ENCODE results near the gene TFAP2E.

The TFAP2E gene

DNA sequence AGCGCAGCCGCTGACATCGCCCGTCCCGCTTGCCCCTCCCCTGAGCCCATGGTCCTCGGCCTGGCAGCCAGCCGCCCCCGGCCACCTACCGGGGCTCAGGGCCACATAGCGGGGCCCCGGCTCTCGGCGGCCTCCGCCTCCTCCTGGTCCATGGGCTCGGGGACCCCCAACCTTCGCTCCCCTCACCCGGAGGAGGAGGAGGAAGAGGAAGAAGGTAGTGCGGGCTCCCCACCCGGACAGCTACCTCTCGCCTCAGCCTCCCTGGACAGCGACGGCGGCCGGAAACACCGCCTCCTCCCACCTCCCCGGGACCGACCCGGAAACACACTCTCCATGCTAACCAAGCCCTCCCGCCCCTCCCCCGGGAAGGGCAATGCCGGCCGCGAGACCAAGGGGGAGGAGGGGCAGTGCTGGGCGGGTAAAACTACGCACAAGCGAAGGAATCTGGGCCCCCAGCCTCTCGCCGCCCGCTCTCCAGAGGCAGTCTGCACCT lies 15.9 kb upstream of the TFAP2E start, which contains the start of gene KIAA0319L:
TSS of gene KIAA0319L (minus strand) at position 286 of the 493 bp plus-strand sequence. CDS start 2,912 bp downstream, outside the sequence.
- peak; percentile 89 for DNase-seq (ENCODE audit: low spot score)

DNA sequence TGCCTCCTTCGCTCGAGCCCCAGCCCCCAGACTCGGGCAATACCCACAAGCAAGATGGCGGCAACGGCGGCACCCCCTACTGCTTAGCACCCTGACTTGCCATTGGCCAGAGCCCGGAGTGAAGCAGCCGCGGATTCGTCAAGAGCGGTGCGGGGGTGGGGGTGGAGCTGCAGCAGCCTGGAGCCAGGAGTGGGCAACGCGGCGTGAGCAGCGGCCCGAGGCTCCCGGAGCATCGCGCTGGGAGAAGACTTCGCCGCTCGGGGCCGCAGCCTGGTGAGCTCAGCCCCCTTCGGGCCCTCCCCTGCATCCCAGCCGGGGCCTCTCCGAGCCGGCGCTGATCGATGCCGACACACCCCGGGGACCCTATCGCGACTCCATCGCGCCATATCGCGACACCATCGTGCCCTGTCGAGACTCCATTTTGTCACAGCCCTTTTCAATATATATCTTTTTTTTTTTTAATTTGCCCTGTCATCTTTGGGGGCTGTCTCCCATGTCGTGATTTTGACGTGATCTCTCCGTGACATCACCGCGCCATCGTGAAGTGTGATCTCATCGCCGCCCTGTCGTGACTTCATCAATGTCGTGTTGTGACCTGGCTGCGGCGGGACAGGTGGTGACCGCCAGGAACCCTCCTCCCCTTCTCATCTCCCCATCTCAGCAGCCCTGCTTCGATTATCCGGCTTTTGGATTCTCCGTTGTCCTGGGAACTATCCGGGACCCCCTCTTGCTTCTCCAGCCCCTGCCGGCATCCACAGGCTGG lies 15.3 kb upstream of the TFAP2E start, which contains the start of gene NCDN:
TSS of gene NCDN (plus strand) at position 189 of the 763 bp plus-strand sequence. CDS start at position 581, 392 bp downstream.
- DNase-seq (ENCODE audit: low spot score) = peak; percentile 97

DNA sequence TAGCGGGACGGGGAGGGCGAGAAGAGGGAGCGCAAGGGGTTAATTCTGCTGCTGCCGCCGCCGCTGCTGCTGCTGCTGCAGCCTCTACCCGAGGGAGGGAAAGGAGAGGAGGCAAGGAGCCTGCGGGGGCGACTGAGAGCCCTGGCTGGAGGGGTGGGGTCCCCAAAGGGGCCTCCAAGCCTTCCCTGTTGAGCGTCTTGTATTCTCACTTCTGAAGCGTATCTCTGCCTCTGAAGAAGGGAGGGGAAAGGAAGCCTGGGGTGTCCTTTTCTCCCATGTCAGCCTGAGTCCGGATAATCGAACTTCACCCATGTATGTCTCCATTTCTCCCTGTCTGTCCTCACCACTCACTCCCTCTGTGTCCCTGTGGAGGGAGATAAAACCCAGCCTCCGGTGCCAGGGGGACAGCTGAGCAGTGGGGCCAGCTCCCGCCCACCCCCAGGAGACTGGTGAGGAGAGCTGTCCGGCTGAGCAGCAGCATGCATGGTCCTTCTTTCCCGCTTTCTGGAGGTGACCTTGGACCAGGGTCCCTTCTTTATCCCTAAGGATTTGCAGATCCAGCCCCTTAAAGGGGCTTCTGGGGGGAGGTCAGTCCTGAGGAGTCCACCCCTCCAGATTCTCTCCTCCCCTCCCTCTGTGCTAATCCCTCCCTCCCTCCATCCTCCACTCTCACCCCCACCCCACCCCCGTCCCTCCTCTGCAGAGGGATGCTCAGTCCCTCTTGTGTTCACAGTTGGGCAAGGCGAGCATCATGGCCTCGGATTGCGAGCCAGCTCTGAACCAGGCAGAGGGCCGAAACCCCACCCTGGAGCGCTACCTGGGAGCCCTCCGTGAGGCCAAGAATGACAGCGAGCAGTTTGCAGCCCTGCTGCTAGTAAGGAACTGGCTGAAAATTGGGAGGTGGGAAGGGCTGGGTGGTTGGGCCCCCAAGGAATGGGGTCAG lies 14.5 kb upstream of the TFAP2E start:
- DNase-seq (ENCODE audit: low spot score) = no peak

DNA sequence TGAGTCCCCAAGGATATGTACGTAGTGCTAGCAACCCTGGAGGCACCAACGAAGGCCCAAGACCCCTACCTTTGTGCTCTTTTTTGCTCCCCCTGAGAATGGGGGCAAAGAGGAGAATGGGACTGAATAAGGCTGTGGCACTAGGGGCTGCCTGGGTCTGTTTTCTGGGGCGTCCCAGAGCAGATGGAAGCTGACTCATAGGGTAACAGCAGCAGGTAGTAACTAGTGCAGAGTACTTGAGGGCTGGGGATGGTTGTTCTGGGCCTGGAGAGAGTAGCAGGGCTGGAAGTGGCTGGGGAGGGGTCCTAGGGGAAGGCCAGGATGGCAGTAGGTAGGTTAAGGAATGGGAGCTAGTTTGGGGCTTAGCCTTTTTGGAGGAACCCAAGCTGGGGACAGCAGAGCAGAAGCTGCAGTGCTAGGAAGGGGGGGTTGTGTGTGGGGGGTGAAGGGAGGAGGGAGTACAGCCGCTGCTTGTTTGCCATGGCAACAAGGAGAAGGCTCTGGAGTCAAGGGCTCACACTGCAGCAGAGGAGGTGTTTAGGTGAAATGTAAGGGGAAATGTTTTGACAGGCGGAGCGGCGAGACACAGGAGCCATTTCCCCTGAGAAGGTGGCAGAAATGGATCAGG lies 13.7 kb upstream of the TFAP2E start:
- no peak for DNase-seq (ENCODE audit: low spot score)

DNA sequence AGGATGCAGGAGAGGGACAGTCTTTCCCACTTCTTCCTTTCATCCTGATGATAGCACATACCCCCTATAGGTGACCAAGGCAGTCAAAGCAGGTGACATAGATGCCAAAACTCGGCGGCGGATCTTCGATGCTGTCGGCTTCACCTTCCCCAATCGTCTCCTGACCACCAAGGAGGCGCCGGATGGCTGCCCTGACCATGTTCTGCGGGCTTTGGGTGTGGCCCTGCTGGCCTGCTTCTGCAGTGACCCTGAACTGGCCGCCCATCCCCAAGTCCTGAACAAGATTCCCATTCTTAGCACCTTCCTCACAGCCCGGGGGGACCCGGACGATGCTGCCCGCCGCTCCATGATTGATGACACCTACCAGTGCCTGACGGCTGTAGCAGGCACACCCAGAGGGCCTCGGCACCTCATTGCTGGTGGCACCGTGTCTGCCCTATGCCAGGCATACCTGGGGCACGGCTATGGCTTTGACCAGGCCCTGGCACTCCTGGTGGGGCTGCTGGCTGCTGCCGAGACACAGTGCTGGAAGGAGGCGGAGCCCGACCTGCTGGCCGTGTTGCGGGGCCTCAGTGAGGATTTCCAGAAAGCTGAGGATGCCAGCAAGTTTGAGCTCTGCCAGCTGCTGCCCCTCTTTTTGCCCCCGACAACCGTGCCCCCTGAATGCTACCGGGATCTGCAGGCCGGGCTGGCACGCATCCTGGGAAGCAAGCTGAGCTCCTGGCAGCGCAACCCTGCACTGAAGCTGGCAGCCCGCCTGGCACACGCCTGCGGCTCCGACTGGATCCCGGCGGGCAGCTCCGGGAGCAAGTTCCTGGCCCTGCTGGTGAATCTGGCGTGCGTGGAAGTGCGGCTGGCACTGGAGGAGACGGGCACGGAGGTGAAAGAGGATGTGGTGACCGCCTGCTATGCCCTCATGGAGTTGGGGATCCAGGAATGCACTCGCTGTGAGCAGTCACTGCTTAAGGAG lies 12.6 kb upstream of the TFAP2E start:
- no peak for DNase-seq (ENCODE audit: low spot score)

DNA sequence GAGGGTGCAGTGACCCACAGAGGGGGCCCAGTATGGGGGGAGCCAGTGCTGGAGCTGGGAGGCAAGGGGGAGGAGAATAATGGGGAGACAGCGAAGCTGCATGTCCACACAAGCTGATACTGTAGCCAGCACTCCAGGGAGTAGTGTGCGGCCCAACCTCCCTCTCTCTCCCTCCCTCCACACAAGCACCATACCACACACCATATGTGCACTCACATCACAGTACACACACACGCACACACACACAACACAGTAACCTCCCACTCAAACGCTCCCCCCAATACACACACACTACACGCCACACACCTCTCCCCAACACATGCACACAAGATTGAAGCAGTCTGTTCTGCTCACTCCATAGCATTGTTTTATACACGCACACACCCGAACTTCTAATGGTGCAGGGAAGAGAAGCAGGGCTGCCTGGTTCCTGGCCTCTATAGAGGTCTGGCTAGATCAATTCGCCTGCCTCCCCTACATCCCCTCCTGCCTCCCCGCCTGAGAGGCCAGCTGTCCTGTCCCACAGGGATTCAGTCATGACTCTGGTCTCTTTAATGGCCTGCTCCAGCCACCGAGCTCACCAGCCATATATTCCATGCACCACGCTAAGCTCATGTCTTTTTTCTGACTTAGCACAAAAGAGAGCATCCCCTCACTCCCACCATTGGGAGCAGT lies 11.7 kb upstream of the TFAP2E start:
- no peak for DNase-seq (ENCODE audit: low spot score)

DNA sequence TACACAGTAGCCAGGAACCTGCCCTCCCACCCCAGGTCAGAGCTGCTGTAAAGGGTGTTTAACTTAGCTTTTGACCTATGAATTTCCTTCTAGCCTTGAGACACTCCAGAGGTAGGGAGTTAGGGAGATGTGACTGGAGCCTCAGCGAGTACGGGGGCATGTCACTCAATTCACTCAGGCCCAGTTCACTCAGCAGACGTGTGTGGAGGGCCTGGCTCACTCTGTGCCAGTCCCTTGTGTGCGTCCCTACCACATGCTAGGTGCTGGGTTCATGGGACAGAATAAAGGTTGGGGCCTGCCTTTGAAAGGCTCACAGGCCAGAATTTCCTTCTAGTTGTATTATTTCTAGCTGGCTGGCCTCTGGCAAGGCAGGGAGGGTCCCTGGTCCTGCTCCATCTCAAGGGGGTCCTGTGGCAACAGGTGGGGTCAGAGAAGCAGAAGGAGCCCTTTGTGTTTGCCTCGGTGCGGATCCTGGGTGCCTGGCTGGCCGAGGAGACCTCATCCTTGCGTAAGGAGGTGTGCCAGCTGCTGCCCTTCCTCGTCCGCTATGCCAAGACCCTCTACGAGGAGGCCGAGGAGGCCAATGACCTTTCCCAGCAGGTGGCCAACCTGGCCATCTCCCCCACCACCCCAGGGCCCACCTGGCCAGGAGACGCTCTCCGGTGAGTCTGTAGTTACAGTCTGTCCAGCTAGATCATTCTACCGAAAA lies 11.0 kb upstream of the TFAP2E start:
- DNase-seq (ENCODE audit: low spot score) = no peak

DNA sequence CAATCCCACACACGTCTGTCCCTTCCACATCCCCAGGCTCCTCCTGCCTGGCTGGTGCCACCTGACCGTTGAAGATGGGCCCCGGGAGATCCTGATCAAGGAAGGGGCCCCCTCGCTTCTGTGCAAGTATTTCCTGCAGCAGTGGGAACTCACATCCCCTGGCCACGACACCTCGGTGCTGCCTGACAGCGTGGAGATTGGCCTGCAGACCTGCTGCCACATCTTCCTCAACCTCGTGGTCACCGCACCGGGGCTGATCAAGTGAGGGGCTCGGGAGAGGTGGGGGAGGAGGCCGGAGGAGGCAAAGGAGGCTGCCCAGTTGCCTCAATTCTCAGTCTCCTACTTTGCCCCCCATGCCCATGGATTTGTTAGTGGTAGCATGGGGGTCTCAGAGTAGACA lies 9.9 kb upstream of the TFAP2E start:
- DNase-seq (ENCODE audit: low spot score) = no peak

DNA sequence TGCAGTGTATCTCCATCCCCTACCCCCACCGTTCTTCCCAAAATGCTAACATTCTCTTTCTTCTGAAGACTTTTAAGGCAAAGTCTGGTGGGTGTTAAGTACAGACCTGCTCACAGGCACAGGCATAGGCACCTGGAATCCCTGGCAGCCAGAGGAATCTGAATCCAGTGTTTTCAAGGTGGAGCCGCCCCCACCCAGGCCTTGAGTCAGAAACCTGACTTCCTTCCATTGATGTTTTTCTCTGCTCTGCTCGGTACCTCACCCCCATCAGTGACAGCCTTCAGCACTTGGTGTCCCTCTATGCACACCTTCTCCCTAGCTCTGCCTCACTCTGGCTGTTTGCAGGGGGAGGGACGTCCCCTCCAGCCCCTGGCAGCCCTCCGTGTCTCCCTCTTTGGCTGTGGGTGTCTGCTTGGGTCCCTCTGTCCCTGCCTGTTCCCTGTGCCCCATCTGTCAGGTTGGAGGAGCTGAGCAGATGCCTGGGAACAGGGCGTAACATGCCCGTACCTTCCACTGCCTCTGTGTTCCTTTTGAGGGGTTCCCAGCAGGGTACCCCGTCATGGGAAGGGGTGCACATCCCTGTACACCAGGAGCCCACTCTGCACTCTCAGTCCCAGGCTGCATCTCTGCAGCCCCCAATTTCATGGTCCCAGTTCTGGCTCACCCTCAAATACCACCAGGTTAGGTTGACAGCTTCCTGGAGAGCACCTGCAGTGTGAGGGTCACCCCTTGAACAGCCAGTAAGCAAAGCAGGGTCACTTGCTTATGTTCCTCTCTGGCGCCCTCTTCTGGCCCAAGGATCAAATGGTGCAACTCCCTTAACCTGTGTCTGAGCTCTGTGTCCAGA lies 8.9 kb upstream of the TFAP2E start:
- DNase-seq (ENCODE audit: low spot score) = peak; percentile 80

DNA sequence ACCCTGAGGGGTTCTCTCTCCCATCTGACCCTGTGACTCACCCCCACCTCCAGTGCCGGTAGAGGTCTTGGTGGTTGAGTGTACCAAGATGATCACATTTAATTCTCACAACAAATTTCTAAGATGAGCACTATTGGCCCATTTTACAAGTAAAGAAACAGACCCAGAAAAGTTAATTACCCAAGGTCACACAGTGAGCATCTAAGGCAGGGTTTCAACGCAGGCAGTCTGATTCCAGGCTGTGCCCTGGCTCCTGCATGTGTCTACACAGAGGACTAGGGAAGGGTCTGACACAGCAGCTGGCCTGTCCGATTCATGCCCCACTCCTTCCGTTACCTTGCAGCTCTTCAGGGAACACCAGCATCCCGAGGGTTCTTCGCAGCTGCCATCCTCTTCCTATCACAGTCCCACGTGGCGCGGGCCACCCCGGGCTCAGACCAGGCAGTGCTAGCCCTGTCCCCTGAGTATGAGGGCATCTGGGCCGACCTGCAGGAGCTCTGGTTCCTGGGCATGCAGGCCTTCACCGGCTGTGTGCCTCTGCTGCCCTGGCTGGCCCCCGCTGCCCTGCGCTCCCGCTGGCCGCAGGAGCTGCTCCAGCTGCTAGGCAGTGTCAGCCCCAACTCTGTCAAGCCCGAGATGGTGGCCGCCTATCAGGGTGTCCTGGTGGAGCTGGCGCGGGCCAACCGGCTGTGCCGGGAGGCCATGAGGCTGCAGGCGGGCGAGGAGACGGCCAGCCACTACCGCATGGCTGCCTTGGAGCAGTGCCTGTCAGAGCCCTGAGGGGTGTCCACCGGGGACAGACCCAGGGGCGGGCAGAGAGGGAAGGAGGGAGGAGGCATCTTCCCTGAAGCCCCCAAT lies 8.0 kb upstream of the TFAP2E start:
- DNase-seq (ENCODE audit: low spot score) = no peak

DNA sequence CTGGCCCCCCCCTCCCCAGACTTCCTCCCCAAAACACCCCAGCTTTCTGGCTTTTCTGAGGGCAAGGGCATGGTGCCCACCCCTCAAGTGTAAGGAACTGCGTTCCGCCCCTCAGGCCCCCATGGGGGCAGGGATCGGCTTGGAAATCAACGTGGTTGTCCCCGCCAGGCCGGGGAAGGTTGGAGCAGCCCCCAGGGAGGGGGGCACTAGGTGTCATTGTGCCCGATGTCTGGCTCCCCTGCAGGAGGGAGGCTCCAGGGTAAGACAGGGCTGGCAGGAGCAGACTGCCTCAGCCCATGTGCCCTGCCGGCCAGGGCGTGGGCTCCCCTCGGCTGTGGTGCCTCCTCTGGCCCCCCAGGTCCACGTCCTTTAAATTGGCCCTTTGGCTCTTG lies 7.4 kb upstream of the TFAP2E start:
- DNase-seq (ENCODE audit: low spot score) = no peak

DNA sequence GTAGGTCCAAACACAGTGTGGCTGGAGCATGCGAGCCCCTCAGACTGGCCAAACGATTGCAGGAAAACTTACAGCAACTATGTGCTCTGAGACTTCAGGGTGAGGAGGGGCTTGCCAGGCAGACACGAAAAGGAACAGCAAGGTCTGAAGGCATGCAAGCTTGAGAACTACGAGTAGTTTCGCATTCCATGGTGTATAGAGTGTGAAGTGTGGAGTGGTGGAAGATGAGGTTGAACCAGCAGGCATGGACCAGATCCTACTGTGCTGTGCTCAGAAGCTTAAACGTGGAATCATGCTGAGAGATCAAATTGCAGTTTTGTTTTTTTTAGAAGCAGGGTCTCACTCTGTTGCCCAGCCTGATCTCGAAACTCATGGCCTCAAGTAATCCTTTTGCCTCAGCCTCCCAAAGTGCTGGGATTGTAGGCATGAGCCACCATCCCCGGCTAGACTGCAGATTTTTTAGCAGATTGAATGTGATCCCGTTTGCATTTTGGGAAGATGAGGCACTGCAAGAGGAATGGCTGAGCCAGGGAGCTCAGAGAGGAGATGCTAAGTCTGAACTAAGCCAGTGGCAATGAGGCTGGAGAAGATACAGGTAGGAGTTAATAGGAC lies 5.1 kb upstream of the TFAP2E start:
- no peak for DNase-seq (ENCODE audit: low spot score)

DNA sequence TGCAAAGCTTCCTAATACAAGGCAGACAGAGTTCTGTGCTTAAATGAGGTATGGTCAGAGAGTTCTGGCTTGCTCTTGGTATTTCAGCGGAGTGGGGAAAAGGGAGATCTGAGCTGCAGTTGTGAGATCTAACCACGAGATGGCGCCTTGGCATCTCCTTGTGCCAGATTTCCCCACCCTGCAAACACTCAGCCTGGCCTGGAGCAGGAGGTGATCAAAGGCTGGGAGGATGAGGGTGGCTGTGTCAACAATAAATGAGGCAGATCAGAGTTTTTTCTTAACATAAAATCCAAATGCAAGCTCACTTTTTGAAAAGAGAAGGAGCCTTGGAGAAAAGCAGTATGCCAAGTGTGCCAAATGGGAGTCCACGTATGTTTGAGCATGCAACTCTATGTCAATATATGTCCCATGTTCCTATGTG lies 4.1 kb upstream of the TFAP2E start:
- DNase-seq (ENCODE audit: low spot score) = peak; percentile 67

DNA sequence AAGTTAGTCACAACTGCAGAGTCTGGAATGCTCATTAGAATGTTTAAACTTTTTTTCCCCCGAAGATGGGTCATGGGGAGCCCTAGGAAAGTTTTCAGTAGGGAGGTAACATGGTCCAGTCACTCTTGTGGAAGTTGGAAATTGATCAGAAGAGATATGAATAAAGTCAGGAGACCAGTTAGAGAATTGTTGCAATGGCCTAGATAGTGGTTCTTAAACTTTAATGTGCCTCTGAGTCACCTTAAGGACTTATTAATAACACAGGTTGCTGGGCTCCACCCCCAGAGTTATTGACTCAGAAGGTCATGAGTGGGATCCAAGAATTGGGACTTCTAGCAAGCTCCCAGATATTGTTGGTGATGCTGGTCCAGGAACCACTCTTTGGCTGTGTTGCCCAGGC lies 3.2 kb upstream of the TFAP2E start:
- peak; percentile 54 for DNase-seq (ENCODE audit: low spot score)

DNA sequence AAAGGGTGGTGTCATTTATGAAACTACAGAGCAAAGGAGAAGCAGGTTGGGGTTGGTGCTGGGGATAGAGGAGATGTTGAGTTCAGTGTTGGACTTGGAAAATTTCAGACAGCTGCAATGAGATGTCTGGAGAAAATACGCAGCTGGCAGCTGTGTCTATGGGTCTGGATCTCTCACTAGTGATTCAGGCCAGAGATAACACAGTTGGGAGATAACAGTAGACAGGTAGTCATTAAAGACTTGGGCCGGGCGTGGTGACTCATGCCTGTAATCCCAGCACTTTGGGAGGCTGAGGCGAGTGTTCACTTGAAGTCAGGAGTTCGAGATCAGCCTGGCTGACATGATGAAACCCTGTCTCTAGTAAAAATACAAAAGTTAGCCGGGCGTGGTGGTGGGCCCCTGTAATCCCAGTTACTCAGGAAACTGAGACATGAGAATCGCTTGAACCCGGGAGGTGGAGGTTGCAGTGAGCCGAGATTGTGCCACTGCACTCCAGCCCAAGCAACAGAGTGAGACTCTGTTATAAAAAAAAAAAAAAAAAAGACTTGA lies 2.5 kb upstream of the TFAP2E start:
- DNase-seq (ENCODE audit: low spot score) = no peak

DNA sequence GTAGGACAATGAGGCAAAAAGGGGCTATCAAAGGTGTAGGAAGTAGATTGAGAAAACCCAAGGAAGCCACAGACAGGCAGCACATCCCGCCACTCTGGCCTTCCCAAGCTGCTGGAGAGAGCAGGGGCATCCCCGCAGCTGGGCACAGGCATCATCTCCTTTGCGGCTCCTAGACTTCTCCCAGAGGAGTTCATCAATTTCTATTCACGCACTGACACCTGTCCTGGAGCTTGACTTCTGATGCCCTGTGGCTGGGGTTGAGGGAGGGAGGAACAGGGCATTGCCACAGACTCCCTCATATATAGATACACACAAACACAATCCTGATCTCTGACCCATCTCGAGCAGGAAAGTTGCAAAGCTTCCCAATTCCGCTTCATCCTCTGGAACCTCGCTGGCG lies 1.9 kb upstream of the TFAP2E start:
- DNase-seq (ENCODE audit: low spot score) = no peak

DNA sequence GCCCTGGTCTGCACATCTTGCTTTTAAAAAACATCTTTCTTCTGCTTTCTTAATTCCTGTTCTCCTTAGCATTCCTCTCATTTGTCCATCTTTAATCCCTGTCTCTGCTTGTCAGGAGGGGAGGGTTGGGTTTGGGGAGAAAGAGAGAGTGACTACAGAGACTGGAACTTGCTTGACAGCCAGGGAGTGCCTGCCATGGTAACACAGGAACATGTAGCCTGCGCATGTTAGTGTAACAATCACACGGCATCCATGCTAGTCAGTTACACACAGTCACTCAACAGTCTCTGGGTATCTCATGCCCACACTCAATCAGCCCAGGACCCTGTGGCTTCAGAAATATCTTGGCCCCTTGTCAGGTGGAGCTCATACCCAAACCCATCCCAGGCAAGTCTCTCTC lies 818 bp upstream of the TFAP2E start:
- DNase-seq (ENCODE audit: low spot score) = no peak

All from kidney tubule cell (primary cell).